Natural killer cell (primary cell): ENCODE results near the gene FTO. TPM values are rescaled to one million over a fixed set of nuclear protein-coding genes. Genes with fewer than 3 reads are reported as not detected.

Source experiments
- ATAC-seq, 3 donors: fragments of 150-1000 bp in 2 of 3; fragments of 200-7000 bp in 1 of 3; cut with Tn5 transposase; 1 replicate in 1 of 3; 2 replicates in 2 of 3; pipeline ENCODE4 v1.10.0; 2021; ENCODE audit warnings: mild to moderate bottlenecking in 2 of 3, moderate library complexity in 2 of 3
- DNase-seq, 2 donors: peaks; one replicate each; pipeline versions ENCODE4 v3.0.0 to v3.0.0-alpha.2; 2013 to 2021; ENCODE audit warnings: mixed read lengths in 1 of 2
- H3K27ac ChIP-seq: one replicate; pipeline ENCODE4 v1.5.1; 2013; ENCODE audit warnings: mild to moderate bottlenecking, low read length
- H3K27me3 ChIP-seq: one replicate; pipeline ENCODE4 v1.6.1; 2013; ENCODE audit warnings: low read length; ENCODE audit not compliant: control insufficient read depth, insufficient read depth
- H3K36me3 ChIP-seq: one replicate; pipeline ENCODE4 v1.6.1; 2013; ENCODE audit warnings: low read length; ENCODE audit not compliant: control insufficient read depth, insufficient read depth
- H3K4me1 ChIP-seq: one replicate; pipeline ENCODE4 v1.6.1; 2013; ENCODE audit warnings: low read length; ENCODE audit not compliant: control insufficient read depth, insufficient read depth
- H3K4me3 ChIP-seq: one replicate; pipeline ENCODE4 v1.5.1; 2013; ENCODE audit warnings: low read length
- H3K9me3 ChIP-seq: one replicate; pipeline ENCODE4 v1.6.1; 2013; ENCODE audit warnings: low read length; ENCODE audit not compliant: control insufficient read depth, insufficient read depth
- H3K27ac Mint-ChIP-seq, 2 donors: one replicate each; pipeline ENCODE4 v1.8.0; 2022; ENCODE audit warnings: mild to moderate bottlenecking in 2 of 2, mixed read lengths in 2 of 2, moderate library complexity in 1 of 2
- H3K27me3 Mint-ChIP-seq, 2 donors: one replicate each; pipeline ENCODE4 v1.8.0; 2022; ENCODE audit warnings: low read depth in 2 of 2, mixed read lengths in 2 of 2
- H3K36me3 Mint-ChIP-seq: one replicate; pipeline ENCODE4 v1.8.0; 2022; ENCODE audit warnings: mixed read lengths
- H3K4me1 Mint-ChIP-seq, 2 donors: one replicate each; pipeline ENCODE4 v1.8.0; 2022; ENCODE audit warnings: mixed read lengths in 2 of 2
- H3K4me3 Mint-ChIP-seq: one replicate; pipeline ENCODE4 v1.8.0; 2022; ENCODE audit warnings: mild to moderate bottlenecking, moderate library complexity, mixed read lengths
- H3K9me3 Mint-ChIP-seq, 2 donors: one replicate each; pipeline ENCODE4 v1.8.0; 2022; ENCODE audit warnings: mixed read lengths in 2 of 2
- CTCF ChIP-seq: fragments of 200-600 bp; IDR thresholded peaks from one replicate; pipeline ENCODE4 v1.8.0; 2022; ENCODE audit warnings: antibody characterized with exemption
- WGBS: methylation state at CpG from one replicate; pipeline ENCODE4 v1.1.7; 2013; ENCODE audit warnings: missing lambda C conversion rate; ENCODE audit not compliant: insufficient coverage; 5-methylcytosine and 5-hydroxymethylcytosine counted together
- intact Hi-C: fragments of 100-400 bp; cut with micrococcal nuclease; formaldehyde crosslinking; loops from one replicate; pipeline ENCODE4 v1.14.2; 2022
- total RNA-seq, 4 donors: library from RNA; stranded (reverse); fragments of 120-200 nt in 1 of 4; gene quantifications; one replicate each; pipeline versions ENCODE4 v1.2.3 to v1.2.4, GENCODE V29; 2013 to 2022

FTO gene
- total RNA-seq, 3 donors from 2014 or later (not counting 1 experiment from before 2014, with no cell fraction given) = 55.4 to 70.5 (median 55.4) TPM

GRCh38 chr16:53805113-53805512 lies 101.2 kb downstream of the FTO start:
- TF ChIP-seq CTCF = no peak
- Mint-ChIP-seq H3K4me3 (no peak overlapping the region), H3K27ac (no peak overlapping the region), H3K4me1 (peaks cover 34 to 40% of the 10 kb centered on the region in 2 donors), H3K27me3 (no peaks in the 10 kb centered on the region), H3K36me3 (no peaks in the 10 kb centered on the region), H3K9me3 (no peaks in the 10 kb centered on the region)
- Histone ChIP-seq H3K27me3 (no peaks in the 10 kb centered on the region), H3K9me3 (no peaks in the 10 kb centered on the region), H3K27ac (no peak overlapping the region), H3K4me3 (no peak overlapping the region), H3K4me1 (no peaks in the 10 kb centered on the region), H3K36me3 (no peaks in the 10 kb centered on the region)
- no peak for ATAC-seq
- 80% methylated on average over 2 of the region's 2 CpGs for WGBS
- intact Hi-C loops = no loop called here
- DNase-seq = no peak

GRCh38 chr16:53805752-53806151 lies 101.8 kb downstream of the FTO start:
- H3K9me3 Mint-ChIP-seq = no peaks in the 10 kb centered on the region
- WGBS = 80% methylated on average over 4 of the region's 4 CpGs
- Histone ChIP-seq H3K36me3 (peaks cover 3% of the 10 kb centered on the region), H3K4me1 (no peaks in the 10 kb centered on the region), H3K4me3 (no peak overlapping the region), H3K27me3 (no peaks in the 10 kb centered on the region), H3K9me3 (no peaks in the 10 kb centered on the region), H3K27ac (no peak overlapping the region)
- intact Hi-C loops = no loop called here
- DNase-seq (no peak), ATAC-seq (no peak)
- TF ChIP-seq CTCF = no peak
- no peak overlapping the region for H3K27ac Mint-ChIP-seq
- no peaks in the 10 kb centered on the region for H3K36me3 Mint-ChIP-seq
- peaks cover 40 to 46% of the 10 kb centered on the region in 2 donors for H3K4me1 Mint-ChIP-seq
- no peaks in the 10 kb centered on the region for H3K27me3 Mint-ChIP-seq
- H3K4me3 Mint-ChIP-seq = no peak overlapping the region

GRCh38 chr16:53809088-53809932 lies 105.4 kb downstream of the FTO start:
- intact Hi-C loops = no loop called here
- Histone ChIP-seq H3K36me3 (peaks cover 7% of the 10 kb centered on the region), H3K4me1 (no peaks in the 10 kb centered on the region), H3K27me3 (no peaks in the 10 kb centered on the region), H3K9me3 (no peaks in the 10 kb centered on the region), H3K27ac (no peak overlapping the region), H3K4me3 (no peak overlapping the region)
- no peak for TF ChIP-seq CTCF
- no peak overlapping the region for H3K4me3 Mint-ChIP-seq
- WGBS = 95% methylated on average over 3 of the region's 8 CpGs
- no peak for DNase-seq
- no peak overlapping the region for H3K27ac Mint-ChIP-seq
- peaks cover 25 to 38% of the 10 kb centered on the region in 2 donors for H3K4me1 Mint-ChIP-seq
- H3K9me3 Mint-ChIP-seq = no peaks in the 10 kb centered on the region
- no peaks in the 10 kb centered on the region for H3K27me3 Mint-ChIP-seq
- no peaks in the 10 kb centered on the region for H3K36me3 Mint-ChIP-seq
- no peak for ATAC-seq
